HepG2 (cell line): ENCODE results near the gene ERCC4. TPM values are rescaled to one million over a fixed set of nuclear protein-coding genes. Genes with fewer than 3 reads are reported as not detected.

Experiments used
- ATF4 ChIP-seq, 2 experiments: fragments of 450-650 bp in 1 of 2; sonication (generic) in 1 of 2; formaldehyde crosslinking; IDR thresholded peaks; 2 replicates each; pipeline versions ENCODE4 v1.5.0 to v1.8.0; 2020 to 2022; ENCODE audit warnings: mild to moderate bottlenecking in 1 of 2, missing genetic modification reagents in 1 of 2
- BRF2 ChIP-seq: sonication (generic); formaldehyde crosslinking; IDR thresholded peaks from 2 replicates; pipeline ENCODE4 v1.8.1; 2022; ENCODE audit warnings: mild to moderate bottlenecking, missing genetic modification reagents
- CAMTA2 ChIP-seq: sonication (generic); formaldehyde crosslinking; IDR thresholded peaks from 2 replicates; pipeline ENCODE4 v1.4.0; 2020; ENCODE audit warnings: mild to moderate bottlenecking, missing genetic modification reagents, borderline replicate concordance
- FLYWCH1 ChIP-seq: sonication (generic); formaldehyde crosslinking; IDR thresholded peaks from 2 replicates; pipeline ENCODE4 v1.8.1; 2023; ENCODE audit warnings: mild to moderate bottlenecking, missing genetic modification reagents
- FOXJ3 ChIP-seq: sonication (generic); formaldehyde crosslinking; IDR thresholded peaks from 2 replicates; pipeline ENCODE4 v1.4.0; 2020; ENCODE audit warnings: missing genetic modification reagents, mild to moderate bottlenecking, borderline replicate concordance
- ISL2 ChIP-seq: sonication (generic); formaldehyde crosslinking; IDR thresholded peaks from 2 replicates; pipeline ENCODE4 v1.5.0; 2020; ENCODE audit warnings: missing genetic modification reagents
- LCORL ChIP-seq, 2 experiments: fragments of 450-650 bp in 1 of 2; sonication (generic) in 1 of 2; formaldehyde crosslinking in 1 of 2; IDR thresholded peaks; 2 replicates each; pipeline versions ENCODE4 v1.5.0 to v1.6.1; 2017 to 2020; ENCODE audit warnings: antibody characterized with exemption in 1 of 2, missing genetic modification reagents in 1 of 2
- NKX3-1 ChIP-seq: sonication (generic); formaldehyde crosslinking; IDR thresholded peaks from 2 replicates; pipeline ENCODE4 v1.5.0; 2020; ENCODE audit warnings: missing genetic modification reagents
- NR3C1 ChIP-seq: sonication (generic); formaldehyde crosslinking; IDR thresholded peaks from 2 replicates; pipeline ENCODE4 v1.4.0; 2020; ENCODE audit warnings: missing genetic modification reagents
- RFX1 ChIP-seq: fragments of 450-650 bp; IDR thresholded peaks from 2 replicates; pipeline ENCODE4 v1.6.1; 2017
- RFX5 ChIP-seq: IDR thresholded peaks from 2 replicates; pipeline ENCODE4 v1.6.1; 2011; ENCODE audit warnings: low read depth, low read length, improper control_type of control experiment
- SCMH1 ChIP-seq: sonication (generic); formaldehyde crosslinking; IDR thresholded peaks from 2 replicates; pipeline ENCODE4 v1.9.0; 2021; ENCODE audit warnings: missing genetic modification reagents, mild to moderate bottlenecking, borderline replicate concordance
- SETDB1 ChIP-seq: sonication (generic); formaldehyde crosslinking; IDR thresholded peaks from 2 replicates; pipeline ENCODE4 v1.5.1; 2020; ENCODE audit warnings: missing genetic modification reagents, mild to moderate bottlenecking, borderline replicate concordance
- SOX6 ChIP-seq, 2 experiments: fragments of 450-650 bp in 1 of 2; sonication (generic) in 1 of 2; formaldehyde crosslinking in 1 of 2; IDR thresholded peaks; 2 replicates each; pipeline versions ENCODE4 v1.4.0 to v1.6.1; 2017 to 2020; ENCODE audit warnings: antibody characterized with exemption in 1 of 2, mild to moderate bottlenecking in 1 of 2, missing genetic modification reagents in 1 of 2
- ZBTB21 ChIP-seq: sonication (generic); formaldehyde crosslinking; IDR thresholded peaks from 2 replicates; pipeline ENCODE4 v1.4.0; 2020; ENCODE audit warnings: missing genetic modification reagents
- ZBTB8A ChIP-seq: sonication (generic); formaldehyde crosslinking; IDR thresholded peaks from 2 replicates; pipeline ENCODE4 v1.4.0; 2020; ENCODE audit warnings: mild to moderate bottlenecking, low read depth, missing genetic modification reagents, borderline replicate concordance
- ZNF136 ChIP-seq: sonication (generic); formaldehyde crosslinking; IDR thresholded peaks from 2 replicates; pipeline ENCODE4 v1.8.1; 2022; ENCODE audit warnings: low read depth, mild to moderate bottlenecking, moderate library complexity, missing genetic modification reagents
- ZNF160 ChIP-seq: sonication (generic); formaldehyde crosslinking; IDR thresholded peaks from 2 replicates; pipeline ENCODE4 v1.8.0; 2022; ENCODE audit warnings: mild to moderate bottlenecking, inconsistent platforms, missing genetic modification reagents
- ZNF180 ChIP-seq: sonication (generic); formaldehyde crosslinking; IDR thresholded peaks from 2 replicates; pipeline ENCODE4 v1.4.0; 2020; ENCODE audit warnings: low read depth, missing genetic modification reagents, borderline replicate concordance
- ZNF225 ChIP-seq: sonication (generic); formaldehyde crosslinking; IDR thresholded peaks from 2 replicates; pipeline ENCODE4 v1.4.0; 2020; ENCODE audit warnings: mild to moderate bottlenecking, missing genetic modification reagents
- ZNF460 ChIP-seq: sonication (generic); formaldehyde crosslinking; IDR thresholded peaks from 2 replicates; pipeline ENCODE4 v1.5.1; 2020; ENCODE audit warnings: missing genetic modification reagents, mild to moderate bottlenecking, borderline replicate concordance
- ZNF567 ChIP-seq: sonication (generic); formaldehyde crosslinking; IDR thresholded peaks from 2 replicates; pipeline ENCODE4 v1.8.1; 2023; ENCODE audit warnings: mild to moderate bottlenecking, missing genetic modification reagents, borderline replicate concordance
- ZNF709 ChIP-seq: sonication (generic); formaldehyde crosslinking; IDR thresholded peaks from 2 replicates; pipeline ENCODE4 v1.5.0; 2020; ENCODE audit warnings: mild to moderate bottlenecking, missing genetic modification reagents
- ZNF772 ChIP-seq: sonication (generic); formaldehyde crosslinking; IDR thresholded peaks from 2 replicates; pipeline ENCODE4 v1.5.0; 2020; ENCODE audit warnings: mild to moderate bottlenecking, missing genetic modification reagents
- ZSCAN12 ChIP-seq: sonication (generic); formaldehyde crosslinking; IDR thresholded peaks from 2 replicates; pipeline ENCODE4 v1.9.0; 2021; ENCODE audit warnings: mild to moderate bottlenecking, missing genetic modification reagents
- polyA plus RNA-seq, 8 experiments: library from polyadenylated mRNA; depleted of rRNA in 3 of 8; stranded (reverse) in 7 of 8; unstranded in 1 of 8; fragments of >200 nt; fragmentation: Illumina TruSeq in 4 of 8; extraction: Trizol in 4 of 8; gene quantifications; 2 replicates each; pipeline versions ENCODE4 v1.2.1 to v1.2.3, GENCODE V29; 2011 to 2016; ENCODE audit warnings: low read depth in 4 of 8, missing spikeins in 1 of 8, mixed read lengths in 1 of 8; ENCODE audit not compliant: insufficient read depth in 1 of 8
- total RNA-seq, 5 experiments: library from RNA; depleted of rRNA; stranded (reverse); fragments of >200 nt; fragmentation: Illumina TruSeq; extraction: Trizol; gene quantifications; 2 replicates each; pipeline ENCODE4 v1.2.3, GENCODE V29; 2016; ENCODE audit warnings: low read depth in 1 of 5
- TF ChIP-seq, protein P1 (sequence below): sonication (generic); formaldehyde crosslinking; IDR thresholded peaks from 2 replicates; pipeline ENCODE4 v1.4.0; 2020; ENCODE audit warnings: missing genetic modification reagents
- TF ChIP-seq, protein P2 (sequence below): sonication (generic); formaldehyde crosslinking; IDR thresholded peaks from 2 replicates; pipeline ENCODE4 v1.8.0; 2022; ENCODE audit warnings: missing genetic modification reagents, low read depth, mild to moderate bottlenecking, borderline replicate concordance

Gene ERCC4
- total and polyA plus RNA-seq, 2 of the 13 experiments (the other 11 are each of a cell fraction or from before 2014, with no cell fraction given): 5.4 to 15.2 TPM

- peak; percentile 23; the same call in 1 of the 2 replicates for TF ChIP-seq ZNF460 (CRISPR knock-in tag)
- TF ChIP-seq ZBTB8A (CRISPR knock-in tag): no peak
- TF ChIP-seq ZNF709 (CRISPR knock-in tag): no peak
- TF ChIP-seq BRF2 (CRISPR knock-in tag): 0 out of 2 replicates have a peak, but pooled peaks have one; percentile 57
- TF ChIP-seq FLYWCH1: no peak
- TF ChIP-seq ISL2 (CRISPR knock-in tag): no peak
- TF ChIP-seq ZSCAN12 (CRISPR knock-in tag): no peak
- no peak for TF ChIP-seq ZNF567 (CRISPR knock-in tag)
- TF ChIP-seq NR3C1 (CRISPR knock-in tag): no peak
- TF ChIP-seq SOX6 (IDR thresholded peaks at IDR 0.05): no peak
- TF ChIP-seq SOX6 (CRISPR knock-in tag; IDR thresholded peaks at IDR 0.05): peak; percentile 89
- TF ChIP-seq CAMTA2 (CRISPR knock-in tag): no peak
- TF ChIP-seq RFX1: no peak
- TF ChIP-seq, protein P1, sequence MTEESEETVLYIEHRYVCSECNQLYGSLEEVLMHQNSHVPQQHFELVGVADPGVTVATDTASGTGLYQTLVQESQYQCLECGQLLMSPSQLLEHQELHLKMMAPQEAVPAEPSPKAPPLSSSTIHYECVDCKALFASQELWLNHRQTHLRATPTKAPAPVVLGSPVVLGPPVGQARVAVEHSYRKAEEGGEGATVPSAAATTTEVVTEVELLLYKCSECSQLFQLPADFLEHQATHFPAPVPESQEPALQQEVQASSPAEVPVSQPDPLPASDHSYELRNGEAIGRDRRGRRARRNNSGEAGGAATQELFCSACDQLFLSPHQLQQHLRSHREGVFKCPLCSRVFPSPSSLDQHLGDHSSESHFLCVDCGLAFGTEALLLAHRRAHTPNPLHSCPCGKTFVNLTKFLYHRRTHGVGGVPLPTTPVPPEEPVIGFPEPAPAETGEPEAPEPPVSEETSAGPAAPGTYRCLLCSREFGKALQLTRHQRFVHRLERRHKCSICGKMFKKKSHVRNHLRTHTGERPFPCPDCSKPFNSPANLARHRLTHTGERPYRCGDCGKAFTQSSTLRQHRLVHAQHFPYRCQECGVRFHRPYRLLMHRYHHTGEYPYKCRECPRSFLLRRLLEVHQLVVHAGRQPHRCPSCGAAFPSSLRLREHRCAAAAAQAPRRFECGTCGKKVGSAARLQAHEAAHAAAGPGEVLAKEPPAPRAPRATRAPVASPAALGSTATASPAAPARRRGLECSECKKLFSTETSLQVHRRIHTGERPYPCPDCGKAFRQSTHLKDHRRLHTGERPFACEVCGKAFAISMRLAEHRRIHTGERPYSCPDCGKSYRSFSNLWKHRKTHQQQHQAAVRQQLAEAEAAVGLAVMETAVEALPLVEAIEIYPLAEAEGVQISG (CRISPR knock-in tag): no peak
- TF ChIP-seq ZNF160 (CRISPR knock-in tag): no peak; the same call in 1 of the 2 replicates
- TF ChIP-seq ZNF136 (CRISPR knock-in tag): no peak
- TF ChIP-seq SETDB1: no peak
- no peak for TF ChIP-seq ATF4 (CRISPR knock-in tag; IDR thresholded peaks at IDR 0.05)
- peak; percentile 8; the same call in 1 of the 2 replicates for TF ChIP-seq FOXJ3 (CRISPR knock-in tag)
- TF ChIP-seq, protein P2, sequence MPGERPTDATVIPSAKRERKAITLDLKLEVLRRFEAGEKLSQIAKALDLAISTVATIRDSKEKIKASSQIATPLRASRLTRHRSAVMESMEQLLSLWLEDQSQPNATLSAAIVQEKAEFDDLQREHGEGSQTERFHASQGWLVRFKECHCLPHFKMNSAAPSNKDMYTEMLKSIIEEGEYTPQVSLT: no peak
- TF ChIP-seq RFX5: no peak
- TF ChIP-seq ZBTB21 (CRISPR knock-in tag): no peak
- no peak for TF ChIP-seq NKX3-1
- TF ChIP-seq ZNF180 (CRISPR knock-in tag): no peak
- TF ChIP-seq SCMH1 (CRISPR knock-in tag): no peak
- TF ChIP-seq ZNF225: no peak
- no peak for TF ChIP-seq LCORL (IDR thresholded peaks at IDR 0.05)
- peak; percentile 61; the same call in 1 of the 2 replicates for TF ChIP-seq LCORL (CRISPR knock-in tag; IDR thresholded peaks at IDR 0.05)
- no peak for TF ChIP-seq ZNF772 (CRISPR knock-in tag)
Measured at GRCh38 chr16:13995194-13995593, 75.2 kb downstream of the ERCC4 start (continued).
